ENCODE data around the gene MOCS1.
A peak's percentile ranks its signal among the peaks of the same experiment; 100 is the strongest.

DNA sequence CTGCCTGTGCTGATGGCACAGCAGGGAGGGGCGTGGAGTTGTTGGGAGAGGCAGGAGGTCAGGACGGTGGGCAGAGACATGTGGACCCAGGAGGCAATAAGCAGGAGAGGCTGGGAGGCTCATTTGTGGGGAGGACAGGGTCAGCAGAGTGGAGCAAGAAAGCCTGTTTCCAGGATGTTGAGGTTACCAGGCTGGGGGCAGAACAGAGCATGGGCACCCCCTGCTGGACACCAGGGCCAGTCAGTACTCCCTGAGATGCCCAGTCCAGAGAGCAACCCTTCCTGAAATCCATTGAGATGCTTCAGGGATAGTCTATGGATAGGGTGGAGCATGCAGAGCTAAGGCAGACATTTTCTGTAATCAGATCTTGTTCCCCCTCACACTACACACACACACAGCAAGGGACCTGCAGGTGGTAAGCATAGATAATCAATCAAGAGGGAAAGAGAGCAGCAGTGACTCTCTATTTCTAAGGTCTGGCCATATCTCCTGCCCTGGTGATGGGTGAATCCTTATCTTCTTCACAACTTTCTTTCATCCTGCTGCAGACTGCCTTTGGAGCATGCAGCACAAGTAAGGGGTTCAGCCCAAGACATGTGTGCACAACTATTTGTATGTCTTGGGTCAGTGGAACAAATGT is 41.7 kb downstream of the MOCS1 start:
- TF ChIP-seq, protein P1, sequence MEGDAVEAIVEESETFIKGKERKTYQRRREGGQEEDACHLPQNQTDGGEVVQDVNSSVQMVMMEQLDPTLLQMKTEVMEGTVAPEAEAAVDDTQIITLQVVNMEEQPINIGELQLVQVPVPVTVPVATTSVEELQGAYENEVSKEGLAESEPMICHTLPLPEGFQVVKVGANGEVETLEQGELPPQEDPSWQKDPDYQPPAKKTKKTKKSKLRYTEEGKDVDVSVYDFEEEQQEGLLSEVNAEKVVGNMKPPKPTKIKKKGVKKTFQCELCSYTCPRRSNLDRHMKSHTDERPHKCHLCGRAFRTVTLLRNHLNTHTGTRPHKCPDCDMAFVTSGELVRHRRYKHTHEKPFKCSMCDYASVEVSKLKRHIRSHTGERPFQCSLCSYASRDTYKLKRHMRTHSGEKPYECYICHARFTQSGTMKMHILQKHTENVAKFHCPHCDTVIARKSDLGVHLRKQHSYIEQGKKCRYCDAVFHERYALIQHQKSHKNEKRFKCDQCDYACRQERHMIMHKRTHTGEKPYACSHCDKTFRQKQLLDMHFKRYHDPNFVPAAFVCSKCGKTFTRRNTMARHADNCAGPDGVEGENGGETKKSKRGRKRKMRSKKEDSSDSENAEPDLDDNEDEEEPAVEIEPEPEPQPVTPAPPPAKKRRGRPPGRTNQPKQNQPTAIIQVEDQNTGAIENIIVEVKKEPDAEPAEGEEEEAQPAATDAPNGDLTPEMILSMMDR (IDR thresholded peaks at IDR 0.05): peak; percentile 43 to 62 (median 57)
- TF ChIP-seq POLR2A (IDR thresholded peaks at IDR 0.05): no peak
